Left lobe of liver (tissue), 2 donors: Measurements from ENCODE around the gene KLK12. TPM values are rescaled to one million over a fixed set of nuclear protein-coding genes. Genes with fewer than 3 reads are reported as not detected.

Source experiments
- ATAC-seq: fragments of 200-7000 bp; cut with Tn5 transposase; one replicate; pipeline ENCODE4 v1.9.1; 2020; ENCODE audit warnings: mild to moderate bottlenecking, moderate library complexity
- DNase-seq: peaks from one replicate; pipeline ENCODE4 v3.0.0-alpha.2; 2020; ENCODE audit warnings: low spot score
- total RNA-seq: library from RNA; stranded (reverse); gene quantifications from one replicate; pipeline ENCODE4 v1.2.1, GENCODE V29; 2021
- donor health status: DM: no; HTN: no; CAD: no; lungs with moderate emphysema.
- donor health status: DM: no; HTN: yes; CAD: no.

KLK12 gene
- total RNA-seq, result not detected

DNA sequence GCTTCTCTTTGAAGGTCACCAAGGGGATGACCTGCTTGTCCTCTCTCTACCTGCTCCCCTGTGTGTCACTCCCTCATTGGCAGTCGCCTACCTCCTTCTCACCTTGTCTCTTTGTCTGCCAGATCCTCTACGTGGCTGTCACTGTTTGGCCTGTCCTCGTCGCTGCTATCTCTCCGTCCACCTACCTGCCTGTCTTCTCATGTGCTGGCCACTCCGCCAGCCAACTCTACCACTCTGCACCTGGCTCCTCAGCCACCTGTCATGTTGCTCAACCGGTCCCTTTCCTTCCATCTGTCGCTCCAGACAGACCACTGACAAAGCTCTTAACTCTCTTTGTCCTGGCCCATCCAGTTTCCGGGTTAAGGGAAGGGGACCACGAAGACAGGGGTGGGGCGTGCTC is at the start of gene KLK12:
Gene KLK12, minus strand, starts transcription at position 299 of the 400 bp plus-strand sequence. CDS start 381 bp downstream, outside the sequence.
- no peak for DNase-seq

GRCh38 chr19:51084505-51084904 is 49.7 kb upstream of the KLK12 start:
- ATAC-seq, result no peak
- no peak for DNase-seq

More for the DNA sequence above, at the start of gene KLK12:
- ATAC-seq, result no peak

GRCh38 chr19:51083783-51084182 is 49.0 kb upstream of the KLK12 start:
- DNase-seq (no peak), ATAC-seq (no peak)

DNA sequence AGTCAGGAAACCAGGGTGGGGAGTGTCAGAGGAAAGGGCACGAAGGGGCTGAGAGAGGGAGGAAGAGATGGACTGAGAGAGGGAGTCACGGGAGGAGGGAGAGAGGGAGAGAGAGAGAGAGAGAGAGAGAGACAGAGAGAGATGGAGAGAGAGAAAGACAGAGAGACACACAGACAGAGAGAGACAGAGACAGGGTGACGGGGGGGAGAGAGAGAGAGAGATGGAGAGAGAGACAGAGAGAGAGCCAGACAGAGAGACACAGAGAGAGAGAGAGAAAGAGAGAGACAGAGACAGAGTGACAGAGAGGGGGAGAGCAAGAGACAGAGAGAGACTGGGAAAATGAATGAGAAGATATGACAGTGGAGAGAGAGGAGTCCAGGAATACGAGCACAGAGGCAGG is 48.4 kb upstream of the KLK12 start:
- no peak for ATAC-seq

GRCh38 chr19:51082611-51083010 is 47.8 kb upstream of the KLK12 start, which contains the start of gene KLK14:
KLK14 (minus strand) TSS chr19:51082887; CDS start chr19:51082614, 273 bp downstream.
- ATAC-seq (no peak), DNase-seq (no peak)

More for the DNA sequence above, 48.4 kb upstream of the KLK12 start:
- DNase-seq, result no peak

DNA sequence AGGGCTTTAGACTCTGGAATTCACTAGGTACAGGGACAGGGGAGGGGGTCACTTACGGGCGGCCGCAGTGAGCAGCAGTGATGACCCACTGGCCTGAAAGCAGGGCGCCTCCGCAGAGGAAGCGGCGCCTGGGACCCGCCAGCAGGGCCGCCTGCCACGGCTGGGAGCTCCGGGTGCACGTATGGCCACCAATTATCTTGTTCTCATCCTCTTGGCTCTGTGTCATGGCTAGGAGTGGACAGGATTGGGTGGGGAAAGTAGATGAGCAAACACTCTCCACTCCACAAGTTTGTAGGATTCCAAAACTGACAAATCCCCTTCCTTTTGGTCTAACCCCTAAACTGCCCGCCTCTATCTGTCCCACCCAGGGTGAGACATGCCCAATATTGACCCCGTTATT is 46.7 kb upstream of the KLK12 start:
- ATAC-seq, result no peak
- no peak for DNase-seq

- no peak for DNase-seq
- ATAC-seq, result no peak
Observed at GRCh38 chr19:51079481-51080110, 44.8 kb upstream of the KLK12 start.

- no peak for ATAC-seq
- no peak for DNase-seq
Observed at GRCh38 chr19:51078731-51079130, 43.9 kb upstream of the KLK12 start.

GRCh38 chr19:51078104-51078503 is 43.3 kb upstream of the KLK12 start:
- ATAC-seq (no peak), DNase-seq (no peak)

DNA sequence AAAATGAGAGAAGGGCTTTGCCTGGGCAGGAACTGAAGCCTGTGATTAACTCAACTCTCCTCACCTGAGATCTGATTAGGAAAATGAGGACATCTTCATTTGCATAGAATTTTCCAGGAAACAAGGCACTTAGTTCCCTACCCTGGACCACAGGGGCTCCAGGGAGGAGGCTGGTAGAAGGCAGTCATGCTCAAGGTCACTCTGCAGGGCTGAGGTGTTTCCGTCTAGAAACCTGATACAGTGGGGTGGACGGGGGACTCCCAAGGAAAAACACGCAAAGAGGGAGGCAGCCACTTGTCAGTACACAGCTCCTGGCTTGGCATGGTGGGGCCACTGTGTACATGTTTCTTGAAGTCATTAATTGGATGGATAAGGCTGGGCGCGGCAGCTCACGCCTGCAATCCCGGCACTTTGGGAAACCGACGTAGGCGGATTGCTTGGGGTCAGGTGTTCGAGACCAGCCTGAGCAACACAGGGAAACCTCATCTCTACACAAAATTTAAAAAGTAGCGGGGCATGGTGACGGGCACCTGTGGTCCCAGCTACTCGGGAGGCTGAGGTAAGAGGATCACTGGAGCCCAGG is 41.9 kb upstream of the KLK12 start:
- ATAC-seq (no peak), DNase-seq (no peak)

DNA sequence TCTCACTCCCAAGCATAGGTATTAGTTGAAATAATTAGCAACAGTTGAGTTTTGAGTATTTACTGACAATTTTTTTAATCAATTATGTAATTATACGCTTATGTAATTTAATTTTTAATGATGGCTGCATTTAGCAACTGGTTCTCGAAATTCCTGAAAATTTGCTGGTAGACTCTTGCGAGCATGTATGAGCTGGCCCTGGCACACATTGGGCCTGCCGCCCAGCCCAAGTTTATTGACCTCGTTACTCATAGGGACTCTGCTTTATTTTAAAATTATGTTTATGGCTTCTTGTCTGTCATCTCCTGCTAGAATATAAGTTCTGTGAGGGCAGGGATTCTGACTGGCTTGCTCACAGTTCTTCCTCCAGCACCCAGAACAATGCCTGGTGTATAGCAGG is 41.2 kb upstream of the KLK12 start:
- no peak for DNase-seq
- ATAC-seq, result no peak

DNA sequence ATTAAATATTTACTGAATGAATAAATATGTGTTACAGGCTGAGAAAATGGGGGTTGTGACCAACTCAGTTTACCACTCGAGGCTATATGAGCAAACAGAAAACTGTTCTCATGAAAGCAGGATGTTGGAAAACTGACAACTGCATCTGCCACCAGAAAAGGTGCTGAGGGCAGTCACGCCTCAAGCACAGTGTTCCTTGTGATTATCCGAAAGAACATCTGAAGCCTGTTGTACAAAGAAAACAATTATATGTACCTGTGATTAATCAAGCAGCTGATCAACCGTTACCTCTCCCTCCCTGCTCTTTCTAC is 36.2 kb upstream of the KLK12 start:
- no peak for ATAC-seq

GRCh38 chr19:51070334-51071094 is 35.7 kb upstream of the KLK12 start:
- no peak for ATAC-seq
- DNase-seq, result no peak

More for the DNA sequence above, 36.2 kb upstream of the KLK12 start:
- DNase-seq, result no peak

DNA sequence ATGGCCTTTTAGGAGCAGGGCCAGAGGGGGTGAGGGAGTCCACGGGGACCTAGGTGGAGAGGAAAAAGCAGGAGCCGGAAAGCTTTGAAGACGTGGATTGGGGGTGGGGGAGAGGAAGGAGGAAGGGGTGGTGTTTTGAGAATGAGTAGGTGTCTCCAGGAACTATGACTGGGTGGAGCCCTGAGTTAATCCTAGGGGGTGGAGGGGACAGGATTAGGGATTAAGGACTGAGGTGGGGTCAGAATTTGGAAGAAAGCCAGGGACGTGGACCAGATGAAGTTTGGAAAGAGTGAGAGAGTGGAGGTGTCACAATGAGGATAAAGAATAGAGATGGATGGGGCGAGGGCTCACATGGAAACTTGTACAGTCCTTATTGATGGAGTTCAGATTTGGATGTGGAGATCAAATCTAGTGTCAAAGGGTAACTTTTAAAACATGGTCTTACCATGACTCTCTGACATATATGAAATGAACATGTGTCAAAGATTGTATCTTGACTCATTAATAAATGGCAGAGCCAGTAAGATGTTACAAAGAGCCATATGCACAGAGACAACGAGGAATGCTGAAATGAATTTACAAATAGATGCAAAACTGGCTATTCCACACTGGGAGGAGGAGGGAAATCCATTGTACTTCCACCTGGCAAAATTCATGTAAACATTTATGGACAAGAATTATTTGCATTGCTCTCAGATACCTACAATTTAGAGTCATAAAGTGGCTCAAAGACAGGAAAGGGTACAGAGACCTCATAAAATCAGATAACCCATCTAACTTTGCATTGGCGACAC is 31.8 kb upstream of the KLK12 start:
- no peak for DNase-seq
- ATAC-seq, result no peak

DNA sequence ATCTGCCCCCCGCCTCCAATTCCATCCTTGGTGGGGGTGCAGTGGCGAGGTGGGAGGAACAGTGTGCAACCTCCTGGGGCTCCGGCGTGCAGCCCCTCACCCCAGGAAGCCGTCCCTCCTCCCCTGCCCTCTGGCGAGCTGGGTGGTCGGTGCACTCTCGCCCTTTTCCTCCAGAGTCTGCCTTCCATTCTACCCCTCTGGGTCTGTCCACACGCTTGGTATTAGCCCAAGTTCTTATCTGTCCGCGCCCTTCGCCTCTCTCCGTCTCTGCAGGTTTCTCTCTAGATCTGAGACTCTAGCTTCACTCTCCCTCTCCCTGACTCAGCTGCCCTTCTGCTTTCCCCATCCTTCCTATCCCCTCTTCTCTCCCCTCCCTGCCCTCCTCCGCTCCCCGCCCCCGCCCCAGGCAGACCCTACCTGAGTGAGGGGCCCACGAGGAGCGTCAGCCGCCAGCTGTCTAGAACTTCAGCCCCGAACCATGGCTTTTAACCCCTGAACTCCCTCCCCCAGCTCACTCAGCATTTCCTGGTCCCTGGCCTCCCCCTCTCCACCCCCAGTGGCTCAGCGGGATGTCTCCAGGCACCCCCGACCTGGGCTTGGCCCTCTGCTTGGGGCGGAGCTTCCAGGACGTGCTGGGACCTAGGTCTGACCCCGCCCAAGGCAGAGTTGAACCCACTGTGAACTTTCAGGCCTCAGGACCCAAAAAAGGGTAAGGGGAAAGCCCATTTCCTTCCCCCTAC is 30.6 kb upstream of the KLK12 start:
- no peak for DNase-seq
- no peak for ATAC-seq

- no peak for DNase-seq
- ATAC-seq, result no peak
Observed at GRCh38 chr19:51064534-51065220, 29.9 kb upstream of the KLK12 start, which contains the start of gene KLK13. KLK13 (minus strand) TSS chr19:51065092; CDS start chr19:51065067, 25 bp downstream.

GRCh38 chr19:51063664-51064063 is 28.9 kb upstream of the KLK12 start:
- ATAC-seq (no peak), DNase-seq (no peak)

- no peak for ATAC-seq
- no peak for DNase-seq
Observed at GRCh38 chr19:51060973-51061372, 26.2 kb upstream of the KLK12 start.

DNA sequence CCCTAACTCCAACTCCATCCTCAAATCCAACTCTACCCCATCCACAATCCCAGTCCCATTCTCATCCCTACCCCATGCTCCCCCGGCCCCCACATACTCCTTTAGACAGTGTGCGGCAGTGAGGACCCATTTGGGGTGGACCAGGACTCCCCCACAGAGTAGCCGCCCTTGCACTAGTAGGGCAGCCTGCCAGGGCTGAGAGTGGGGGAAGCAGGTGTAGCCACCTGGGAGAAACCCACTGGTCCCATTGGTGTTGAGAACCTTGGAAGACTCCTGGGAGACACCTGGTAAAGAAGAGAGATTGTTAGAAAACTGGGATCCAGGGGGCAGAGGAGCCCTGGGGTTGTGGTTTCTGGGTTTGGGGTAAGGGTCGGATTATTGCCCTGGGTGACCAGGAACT is 25.5 kb upstream of the KLK12 start:
- no peak for DNase-seq
- no peak for ATAC-seq

GRCh38 chr19:51059715-51060114 is 24.9 kb upstream of the KLK12 start:
- ATAC-seq (no peak), DNase-seq (no peak)
